Measurements from ENCODE around the gene KCNJ3.
"Not testable (repeated sequence)": the region's sequence is repeated elsewhere in the genome, so short reads cannot be mapped to it uniquely, and the experiment has no call there.

KCNJ3 gene

DNA sequence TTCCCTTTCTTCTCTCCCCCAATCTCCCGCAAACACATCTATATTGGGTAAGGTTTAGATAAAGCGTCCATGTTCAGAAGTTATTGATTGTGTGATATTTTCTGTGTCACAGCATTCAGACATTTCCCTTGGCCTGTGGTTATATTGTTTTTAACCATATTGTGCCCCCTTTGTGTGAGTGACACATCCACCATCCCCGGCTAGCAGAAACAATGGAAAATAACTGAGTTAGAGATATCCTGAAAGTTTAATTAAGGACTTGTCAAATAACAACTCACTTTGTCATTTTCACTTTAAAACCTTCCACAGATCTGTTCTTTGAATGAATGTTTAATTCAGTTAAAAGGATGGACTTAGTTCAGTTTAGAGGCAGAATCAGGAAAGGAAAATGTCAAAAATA, 151.0 kb downstream of the KCNJ3 start:
- DNase-seq, result no peak

DNA sequence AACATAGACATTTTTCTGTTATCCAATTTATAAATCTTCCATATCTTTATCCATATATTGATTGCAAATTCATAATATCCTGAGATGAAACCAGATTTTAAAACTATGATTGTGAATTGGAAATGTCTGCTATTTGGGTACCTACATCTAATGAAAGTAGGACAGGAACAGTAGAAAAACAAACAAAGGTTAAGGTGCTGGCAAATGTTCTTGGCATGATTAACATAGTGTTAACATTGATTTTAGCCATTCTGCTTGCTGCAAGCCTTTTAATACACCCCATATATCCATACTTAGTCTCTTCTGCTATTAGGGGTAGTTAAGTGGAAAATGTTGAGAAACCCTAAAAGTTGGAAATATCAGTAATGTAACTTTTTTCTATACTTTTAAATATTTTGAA, 152.0 kb downstream of the KCNJ3 start:
- DNase-seq, result no peak

- DNase-seq, result no peak
Measured at GRCh38 chr2:154855138-154855537, 156.6 kb downstream of the KCNJ3 start.

- DNase-seq, result not testable (repeated sequence)
Measured at GRCh38 chr2:154867151-154867550, 168.7 kb downstream of the KCNJ3 start.

DNA sequence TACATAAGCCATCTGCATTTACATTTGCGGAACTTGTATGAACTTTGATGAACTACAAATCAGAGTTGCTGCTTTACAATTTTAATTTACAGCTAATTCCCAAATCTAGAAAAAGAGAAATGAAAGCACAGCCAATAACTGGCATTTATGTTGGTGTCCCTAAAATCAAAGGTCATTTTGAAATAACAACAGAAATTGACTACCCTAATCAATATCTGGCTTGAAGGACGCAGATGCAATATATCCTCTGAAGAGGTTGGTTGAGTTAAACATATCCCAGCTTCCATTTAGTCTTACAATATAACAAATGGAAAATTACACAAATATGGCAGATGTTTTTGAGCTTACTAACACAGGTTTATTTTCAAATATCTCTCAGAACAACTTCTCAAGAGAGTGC, 177.5 kb downstream of the KCNJ3 start:
- no peak for DNase-seq

DNA sequence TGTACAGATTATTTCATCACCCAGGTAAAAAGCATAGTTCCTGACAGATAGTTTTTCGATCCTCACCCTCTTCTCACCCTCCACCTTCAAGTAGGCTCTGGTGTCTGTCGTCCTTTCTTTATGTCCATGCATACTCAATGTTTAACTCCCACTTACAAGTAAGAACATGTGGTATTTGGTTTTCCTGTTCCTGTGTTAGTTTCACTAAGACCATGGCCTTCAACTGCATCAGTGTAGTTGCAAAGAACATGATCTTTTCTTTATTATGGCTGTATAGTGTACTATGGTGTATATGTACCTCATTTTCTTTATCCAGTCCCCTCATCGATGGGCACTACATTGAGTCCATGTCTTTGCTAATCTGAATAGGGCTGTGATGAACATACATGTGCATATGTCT, 184.2 kb downstream of the KCNJ3 start:
- no peak for DNase-seq

GRCh38 chr2:154886316-154886715, 187.8 kb downstream of the KCNJ3 start:
- DNase-seq, result no peak

DNA sequence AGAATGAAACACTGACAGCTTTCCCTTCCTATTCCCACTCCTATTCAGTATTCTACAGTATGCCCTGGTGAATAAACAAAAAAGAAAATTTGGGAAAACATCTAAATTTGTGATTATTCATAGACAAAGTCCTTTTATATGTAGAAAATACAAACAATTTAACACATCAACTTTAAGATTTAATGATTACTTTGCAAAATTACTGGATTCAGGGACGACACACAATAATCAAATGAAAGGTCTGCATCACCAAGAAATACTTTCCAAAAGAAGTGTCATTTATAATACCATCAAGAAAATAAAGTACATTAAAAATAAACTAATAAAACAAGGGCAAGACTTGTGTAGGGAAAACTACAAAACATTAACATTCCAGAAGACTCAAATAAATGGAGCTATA, 199.8 kb downstream of the KCNJ3 start:
- DNase-seq, result no peak

DNA sequence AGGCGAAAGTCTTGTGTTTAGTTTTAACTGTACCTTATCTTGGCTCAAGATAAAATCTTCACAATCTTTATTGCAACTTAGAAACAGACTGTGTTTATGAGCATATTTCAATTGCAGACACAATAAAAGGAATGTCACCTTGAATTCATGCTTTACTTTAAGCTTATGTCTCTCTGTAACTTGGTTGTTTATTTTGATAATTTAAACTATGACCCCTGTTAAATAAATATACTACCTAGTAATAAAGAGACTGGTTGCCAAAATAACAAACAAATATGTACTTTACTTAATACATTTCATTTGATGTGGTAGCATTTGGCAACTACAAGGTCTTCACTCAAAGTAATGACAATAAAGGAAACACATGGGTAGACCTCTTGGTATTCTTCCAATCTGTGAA, 202.6 kb downstream of the KCNJ3 start:
- no peak for DNase-seq
